GM10266 (cell line): ENCODE measurements around the gene CD300LB.
"Not testable (repeated sequence)": the region's sequence is repeated elsewhere in the genome, so short reads cannot be mapped to it uniquely, and the experiment has no call there.

Source experiments
- DNase-seq: peaks from one replicate; pipeline ENCODE4 v3.0.0; 2012; ENCODE audit errors: extremely low spot score
- TF ChIP-seq, protein P1 (sequence below): IDR thresholded peaks from 2 replicates; pipeline ENCODE4 v1.5.1; 2012; ENCODE audit warnings: mild to moderate bottlenecking, low read depth; ENCODE audit not compliant: control insufficient read depth, insufficient read depth; ENCODE audit errors: missing control alignments

Gene CD300LB

DNA sequence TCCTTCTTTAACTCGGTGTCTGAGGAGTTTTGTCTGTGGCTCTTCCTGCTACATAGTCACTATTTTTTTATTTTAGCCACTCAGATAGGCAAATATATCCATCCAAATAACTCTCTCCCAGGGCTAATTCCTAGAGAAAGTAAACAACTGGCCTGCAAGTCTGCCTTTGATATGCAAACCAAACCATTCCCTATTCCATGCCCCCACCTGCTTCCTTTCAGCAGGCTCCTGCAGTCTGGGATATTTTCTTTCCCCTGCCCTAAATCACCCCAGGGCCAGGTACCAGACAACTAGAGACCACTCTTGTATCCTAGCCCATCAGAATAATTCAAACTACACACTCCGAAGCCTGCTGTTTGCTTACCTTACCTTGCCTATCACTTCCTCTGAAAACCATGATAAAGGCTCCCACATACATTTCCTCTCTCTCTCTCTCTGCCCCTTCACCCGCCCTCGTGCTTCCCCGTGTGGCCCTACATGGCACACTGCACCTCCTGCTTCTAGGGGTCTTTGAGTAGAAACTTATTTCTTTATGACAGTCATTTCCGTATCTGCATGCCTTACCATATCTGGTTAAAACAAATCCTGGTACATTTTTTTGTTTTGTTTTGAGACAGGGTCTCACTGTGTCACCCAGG is 27.7 kb upstream of the CD300LB start:
- TF ChIP-seq, protein P1, sequence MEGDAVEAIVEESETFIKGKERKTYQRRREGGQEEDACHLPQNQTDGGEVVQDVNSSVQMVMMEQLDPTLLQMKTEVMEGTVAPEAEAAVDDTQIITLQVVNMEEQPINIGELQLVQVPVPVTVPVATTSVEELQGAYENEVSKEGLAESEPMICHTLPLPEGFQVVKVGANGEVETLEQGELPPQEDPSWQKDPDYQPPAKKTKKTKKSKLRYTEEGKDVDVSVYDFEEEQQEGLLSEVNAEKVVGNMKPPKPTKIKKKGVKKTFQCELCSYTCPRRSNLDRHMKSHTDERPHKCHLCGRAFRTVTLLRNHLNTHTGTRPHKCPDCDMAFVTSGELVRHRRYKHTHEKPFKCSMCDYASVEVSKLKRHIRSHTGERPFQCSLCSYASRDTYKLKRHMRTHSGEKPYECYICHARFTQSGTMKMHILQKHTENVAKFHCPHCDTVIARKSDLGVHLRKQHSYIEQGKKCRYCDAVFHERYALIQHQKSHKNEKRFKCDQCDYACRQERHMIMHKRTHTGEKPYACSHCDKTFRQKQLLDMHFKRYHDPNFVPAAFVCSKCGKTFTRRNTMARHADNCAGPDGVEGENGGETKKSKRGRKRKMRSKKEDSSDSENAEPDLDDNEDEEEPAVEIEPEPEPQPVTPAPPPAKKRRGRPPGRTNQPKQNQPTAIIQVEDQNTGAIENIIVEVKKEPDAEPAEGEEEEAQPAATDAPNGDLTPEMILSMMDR: no peak
- no peak for DNase-seq

- not testable (repeated sequence) for DNase-seq
These were observed 27.1 kb upstream of the CD300LB start for GRCh38 chr17:74558402-74558801.

GRCh38 chr17:74555427-74555940 is 24.2 kb upstream of the CD300LB start:
- DNase-seq: no peak
- TF ChIP-seq, protein P1: no peak

GRCh38 chr17:74554909-74555308 is 23.6 kb upstream of the CD300LB start:
- no peak for DNase-seq
- TF ChIP-seq, protein P1: no peak

- no peak for DNase-seq
- TF ChIP-seq, protein P1: no peak
These were observed 20.8 kb upstream of the CD300LB start for GRCh38 chr17:74552037-74552436.

GRCh38 chr17:74550602-74551001 is 19.3 kb upstream of the CD300LB start:
- DNase-seq: no peak
- TF ChIP-seq, protein P1: no peak

DNA sequence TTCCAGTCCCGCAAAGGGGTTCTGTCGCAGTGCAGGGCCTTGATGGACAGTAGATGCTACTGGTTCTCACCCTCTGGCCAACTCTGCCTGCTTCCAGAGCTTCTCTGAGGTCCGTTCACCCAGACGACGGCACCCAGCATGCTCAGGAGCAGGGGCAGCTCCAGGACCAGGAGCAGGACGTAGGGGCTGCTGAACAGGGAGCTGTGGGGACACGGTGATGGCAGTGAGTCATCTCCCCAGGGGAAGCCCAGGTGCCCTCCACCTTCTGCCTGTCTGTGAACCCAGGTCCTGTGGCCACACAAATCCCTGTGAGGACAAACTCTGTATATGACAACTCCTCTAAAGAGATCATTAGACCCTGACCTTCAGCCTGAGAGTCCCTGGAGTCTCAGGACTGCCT is 18.1 kb upstream of the CD300LB start:
- no peak for DNase-seq
- TF ChIP-seq, protein P1: no peak

GRCh38 chr17:74547736-74548135 is 16.5 kb upstream of the CD300LB start:
- DNase-seq: no peak
- TF ChIP-seq, protein P1: no peak
